Caco-2 (cell line): ENCODE measurements around the gene UGT1A8. TPM values are rescaled to one million over a fixed set of nuclear protein-coding genes. Genes with fewer than 3 reads are reported as not detected.

Source experiments
- BruUV-seq: library from RNA; stranded (reverse); fragments of 400-500 nt; replicated peaks from 2 replicates; lab custom pipeline; 2021; lab: Mats Ljungman, UMichigan
- CTCF ChIA-PET: fragments of 300-600 bp; sonication (Branson Sonifier 250); formaldehyde crosslinking; loops from one replicate; lab custom pipeline; 2022; ENCODE audit warnings: antibody characterized with exemption; lab: Charles Lee
- POLR2A ChIA-PET: fragments of 300-600 bp; sonication (Branson Sonifier 250); formaldehyde crosslinking; loops from one replicate; lab custom pipeline; 2022; ENCODE audit warnings: antibody characterized with exemption; lab: Charles Lee
- DNase-seq, 2 experiments: peaks; one replicate each; pipeline versions ENCODE4 v3.0.0 to v3.0.0-alpha.2; 2020 to 2022
- H3K27me3 ChIP-seq: replicated peaks from 2 replicates; pipeline ENCODE4 v1.6.0; 2011; ENCODE audit warnings: low read length; ENCODE audit not compliant: control insufficient read depth, insufficient read depth
- H3K36me3 ChIP-seq: 2 replicates; pipeline ENCODE4 v1.5.1; 2011; ENCODE audit warnings: low read length; ENCODE audit not compliant: control insufficient read depth, insufficient read depth
- H3K4me1 ChIP-seq: fragments of 250-450 bp; sonication (Bioruptor Pico); 2 replicates; pipeline ENCODE4 v1.5.1; 2020; ENCODE audit warnings: mild to moderate bottlenecking
- H3K4me3 ChIP-seq: 2 replicates; pipeline ENCODE4 v1.5.1; 2011; ENCODE audit warnings: low read depth, mild to moderate bottlenecking, control low read depth, low read length
- H3K9me3 ChIP-seq: fragments of 250-450 bp; sonication (Bioruptor Pico); 2 replicates; pipeline ENCODE4 v1.5.1; 2020; ENCODE audit warnings: mild to moderate bottlenecking, moderate library complexity
- H3K27ac Mint-ChIP-seq: one replicate; pipeline ENCODE4 v1.8.0; 2022; ENCODE audit warnings: mixed read lengths; ENCODE audit not compliant: unreplicated experiment
- H3K27me3 Mint-ChIP-seq: one replicate; pipeline ENCODE4 v1.8.0; 2022; ENCODE audit warnings: mixed read lengths; ENCODE audit not compliant: insufficient read depth, unreplicated experiment
- H3K36me3 Mint-ChIP-seq: one replicate; pipeline ENCODE4 v1.8.0; 2022; ENCODE audit warnings: mild to moderate bottlenecking, mixed read lengths; ENCODE audit not compliant: insufficient read depth, unreplicated experiment
- H3K4me1 Mint-ChIP-seq: one replicate; pipeline ENCODE4 v1.8.0; 2022; ENCODE audit warnings: low read depth, mixed read lengths; ENCODE audit not compliant: unreplicated experiment
- H3K4me3 Mint-ChIP-seq: one replicate; pipeline ENCODE4 v1.8.0; 2022; ENCODE audit warnings: mild to moderate bottlenecking, moderate library complexity, mixed read lengths; ENCODE audit not compliant: unreplicated experiment
- H3K9me3 Mint-ChIP-seq: one replicate; pipeline ENCODE4 v1.8.0; 2022; ENCODE audit warnings: mixed read lengths; ENCODE audit not compliant: unreplicated experiment
- intact Hi-C: fragments of 100-400 bp; cut with micrococcal nuclease; formaldehyde crosslinking; loops from one replicate; pipeline ENCODE4 v1.10.0; 2022; ENCODE audit not compliant: unreplicated experiment
- total RNA-seq: library from RNA; stranded (reverse); gene quantifications from 2 replicates; pipeline ENCODE4 v1.2.3, GENCODE V29; 2022
- TF ChIP-seq, protein P1 (sequence below), 2 experiments: fragments of 200-600 bp in 1 of 2; IDR thresholded peaks; 1 replicate in 1 of 2; 2 replicates in 1 of 2; pipeline versions ENCODE4 v1.5.1 to v1.8.0; 2011 to 2022; ENCODE audit warnings: antibody characterized with exemption in 1 of 2, control low read depth in 1 of 2, inconsistent platforms in 1 of 2, low read depth in 1 of 2, low read length in 1 of 2, mild to moderate bottlenecking in 1 of 2, moderate library complexity in 1 of 2; ENCODE audit not compliant: insufficient read depth in 1 of 2, severe bottlenecking in 1 of 2, unreplicated experiment in 1 of 2

The UGT1A8 gene
- total RNA-seq, 1 experiment from 2014 or later: 0.50 TPM

DNA sequence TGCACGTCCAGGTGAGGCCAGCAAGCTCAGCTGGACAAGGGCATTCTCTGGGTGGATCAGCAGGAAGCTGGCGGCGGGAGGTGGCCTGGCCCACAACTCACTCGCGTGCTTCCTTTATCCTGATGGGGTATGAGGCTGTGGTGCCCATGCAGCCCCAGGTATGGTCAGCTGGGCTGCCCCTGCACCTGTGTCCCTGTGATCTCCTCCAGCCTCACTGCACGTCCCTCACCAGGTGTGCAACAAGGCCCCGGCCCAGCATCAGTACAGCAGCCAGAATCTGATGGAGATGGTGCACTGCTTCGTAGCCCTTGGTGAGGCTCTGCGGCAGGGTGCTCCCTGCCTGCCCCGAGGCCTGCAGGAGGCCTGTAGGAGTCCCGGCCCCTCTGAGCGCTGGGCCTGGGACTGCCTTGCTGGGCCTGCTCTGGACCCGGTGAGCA, 178.3 kb downstream of the UGT1A8 start:
- Histone ChIP-seq H3K36me3 (no peaks in the 10 kb centered on the region), H3K4me3 (no peak overlapping the region), H3K9me3 (no peaks in the 10 kb centered on the region), H3K4me1 (no peaks in the 10 kb centered on the region), H3K27me3 (no peaks in the 10 kb centered on the region)
- H3K27me3 Mint-ChIP-seq: no peaks in the 10 kb centered on the region
- no TSS peak for BruUV-seq
- H3K27ac Mint-ChIP-seq: no peak overlapping the region
- no peaks in the 10 kb centered on the region for H3K9me3 Mint-ChIP-seq
- intact Hi-C loops: no loop called here
- H3K4me3 Mint-ChIP-seq: no peak overlapping the region
- H3K36me3 Mint-ChIP-seq: no peaks in the 10 kb centered on the region
- CTCF ChIA-PET: no interaction called here
- DNase-seq: no peak
- TF ChIP-seq, protein P1, sequence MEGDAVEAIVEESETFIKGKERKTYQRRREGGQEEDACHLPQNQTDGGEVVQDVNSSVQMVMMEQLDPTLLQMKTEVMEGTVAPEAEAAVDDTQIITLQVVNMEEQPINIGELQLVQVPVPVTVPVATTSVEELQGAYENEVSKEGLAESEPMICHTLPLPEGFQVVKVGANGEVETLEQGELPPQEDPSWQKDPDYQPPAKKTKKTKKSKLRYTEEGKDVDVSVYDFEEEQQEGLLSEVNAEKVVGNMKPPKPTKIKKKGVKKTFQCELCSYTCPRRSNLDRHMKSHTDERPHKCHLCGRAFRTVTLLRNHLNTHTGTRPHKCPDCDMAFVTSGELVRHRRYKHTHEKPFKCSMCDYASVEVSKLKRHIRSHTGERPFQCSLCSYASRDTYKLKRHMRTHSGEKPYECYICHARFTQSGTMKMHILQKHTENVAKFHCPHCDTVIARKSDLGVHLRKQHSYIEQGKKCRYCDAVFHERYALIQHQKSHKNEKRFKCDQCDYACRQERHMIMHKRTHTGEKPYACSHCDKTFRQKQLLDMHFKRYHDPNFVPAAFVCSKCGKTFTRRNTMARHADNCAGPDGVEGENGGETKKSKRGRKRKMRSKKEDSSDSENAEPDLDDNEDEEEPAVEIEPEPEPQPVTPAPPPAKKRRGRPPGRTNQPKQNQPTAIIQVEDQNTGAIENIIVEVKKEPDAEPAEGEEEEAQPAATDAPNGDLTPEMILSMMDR (IDR thresholded peaks at IDR 0.05; ENCODE audit: insufficient read depth in 1 of 2, low read depth in 1 of 2, low read length in 1 of 2, severe bottlenecking in 1 of 2, unreplicated experiment in 1 of 2): no peak
- POLR2A ChIA-PET: no interaction called here
- no peaks in the 10 kb centered on the region for H3K4me1 Mint-ChIP-seq

DNA sequence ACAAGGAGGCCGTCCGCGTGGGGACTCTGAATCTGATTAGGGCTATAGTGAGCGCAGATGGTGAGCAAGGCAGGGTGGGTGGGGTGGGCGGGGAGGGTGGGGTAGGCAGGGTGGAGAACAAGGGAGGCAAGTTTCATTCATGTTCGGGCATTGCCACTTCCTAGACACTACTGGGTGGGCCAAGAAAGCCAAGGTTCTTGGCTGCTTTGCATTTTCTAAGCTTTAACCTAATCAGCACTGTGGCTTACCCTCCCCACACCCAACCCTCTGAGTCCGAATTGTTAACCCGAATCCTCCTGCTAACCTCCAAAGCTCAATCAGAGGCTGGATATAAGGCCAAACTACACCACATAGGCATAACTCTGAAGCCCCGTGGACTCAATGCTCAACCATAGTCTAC, 178.8 kb downstream of the UGT1A8 start:
- H3K36me3 Mint-ChIP-seq: no peaks in the 10 kb centered on the region
- ChIA-PET POLR2A (no interaction called here), CTCF (no interaction called here)
- H3K27ac Mint-ChIP-seq: no peak overlapping the region
- TF ChIP-seq, protein P1 (IDR thresholded peaks at IDR 0.05; ENCODE audit: insufficient read depth in 1 of 2, low read depth in 1 of 2, low read length in 1 of 2, severe bottlenecking in 1 of 2, unreplicated experiment in 1 of 2): no peak
- no peaks in the 10 kb centered on the region for H3K27me3 Mint-ChIP-seq
- H3K9me3 Mint-ChIP-seq: no peaks in the 10 kb centered on the region
- H3K4me1 ChIP-seq: no peaks in the 10 kb centered on the region
- no peak for DNase-seq
- no TSS peak for BruUV-seq
- H3K9me3 ChIP-seq: no peaks in the 10 kb centered on the region
- H3K36me3 ChIP-seq: no peaks in the 10 kb centered on the region
- intact Hi-C loops: no loop called here
- H3K4me3 Mint-ChIP-seq: no peak overlapping the region
- no peaks in the 10 kb centered on the region for H3K4me1 Mint-ChIP-seq
- no peak overlapping the region for H3K4me3 ChIP-seq
- no peaks in the 10 kb centered on the region for H3K27me3 ChIP-seq

DNA sequence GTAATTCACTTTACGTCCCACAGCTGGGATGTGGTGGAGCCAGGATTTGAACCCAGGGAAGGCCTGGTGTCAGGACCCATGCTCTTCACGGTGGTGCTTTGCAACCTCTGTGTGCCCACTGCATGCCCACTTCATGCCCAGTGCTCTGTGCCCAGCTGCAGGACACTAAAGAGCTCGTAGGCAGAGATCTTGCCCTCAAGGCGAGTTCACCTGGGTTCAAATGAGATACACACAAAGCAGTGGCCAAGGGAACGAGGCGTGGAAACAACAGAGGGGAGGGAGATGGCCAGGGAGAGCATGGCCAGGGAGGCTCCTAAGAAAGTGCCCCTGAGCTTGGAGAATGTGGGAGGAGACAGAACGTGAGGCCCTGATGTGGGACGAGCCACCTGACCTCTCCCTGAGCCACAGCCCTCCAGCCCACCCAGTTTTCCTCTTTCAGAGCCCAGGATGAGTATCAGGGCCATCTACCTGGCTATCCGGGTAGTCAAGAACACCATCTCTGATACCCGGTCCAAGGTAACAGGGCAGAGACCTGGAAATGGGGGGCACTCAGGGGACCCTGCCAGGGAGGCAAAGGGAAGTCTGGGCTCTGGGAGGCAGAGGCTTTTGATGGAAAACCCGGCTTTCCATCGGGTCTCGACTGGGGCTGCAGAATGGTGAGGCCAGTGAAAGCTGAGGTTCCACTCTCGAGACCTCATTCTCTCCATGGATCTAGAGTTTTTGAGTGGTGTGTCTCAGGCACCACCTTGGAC, 181.1 kb downstream of the UGT1A8 start:
- H3K27me3 Mint-ChIP-seq: no peaks in the 10 kb centered on the region
- TF ChIP-seq, protein P1 (IDR thresholded peaks at IDR 0.05; ENCODE audit: insufficient read depth in 1 of 2, low read depth in 1 of 2, low read length in 1 of 2, severe bottlenecking in 1 of 2, unreplicated experiment in 1 of 2): no peak
- Histone ChIP-seq H3K27me3 (no peaks in the 10 kb centered on the region), H3K4me1 (no peaks in the 10 kb centered on the region), H3K36me3 (no peaks in the 10 kb centered on the region), H3K9me3 (no peaks in the 10 kb centered on the region), H3K4me3 (no peak overlapping the region)
- POLR2A ChIA-PET: no interaction called here
- CTCF ChIA-PET: no interaction called here
- no peak overlapping the region for H3K4me3 Mint-ChIP-seq
- H3K9me3 Mint-ChIP-seq: no peaks in the 10 kb centered on the region
- BruUV-seq: no TSS peak
- no peak overlapping the region for H3K27ac Mint-ChIP-seq
- H3K36me3 Mint-ChIP-seq: no peaks in the 10 kb centered on the region
- no peak for DNase-seq
- intact Hi-C loops: no loop called here
- H3K4me1 Mint-ChIP-seq: no peaks in the 10 kb centered on the region
